GM18873 (cell line): ENCODE data around the gene MYOM1.
"Not testable (repeated sequence)": the region's sequence is repeated elsewhere in the genome, so short reads cannot be mapped to it uniquely, and the experiment has no call there.

Experiments used
- ATAC-seq: cut with Tn5 transposase; IDR thresholded peaks from one replicate; pipeline ENCODE4 v1.9.1; 2021; ENCODE audit warnings: mild to moderate bottlenecking, moderate library complexity, moderate number of reproducible peaks; ENCODE audit not compliant: unreplicated experiment, low FRiP score

Gene MYOM1

DNA sequence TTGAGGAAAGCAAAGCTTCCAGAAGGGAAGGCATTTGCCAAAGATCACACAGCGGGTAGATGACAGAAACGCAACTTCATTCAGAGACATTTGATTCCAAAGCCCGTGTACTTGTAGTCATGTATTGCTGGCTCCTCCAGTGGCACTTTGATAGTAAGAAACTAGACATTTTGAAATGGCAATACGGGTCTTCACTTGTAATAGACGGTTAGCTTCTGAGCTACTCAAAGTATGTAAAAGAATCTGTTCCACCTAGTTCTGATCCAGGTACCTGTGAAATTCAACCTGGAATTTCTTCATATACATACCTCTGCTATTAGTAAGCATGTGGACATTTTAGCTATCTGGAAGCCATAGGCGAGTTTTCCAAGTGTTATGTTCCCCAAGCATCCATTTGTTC lies 1.7 kb upstream of the MYOM1 start:
- no peak for ATAC-seq

DNA sequence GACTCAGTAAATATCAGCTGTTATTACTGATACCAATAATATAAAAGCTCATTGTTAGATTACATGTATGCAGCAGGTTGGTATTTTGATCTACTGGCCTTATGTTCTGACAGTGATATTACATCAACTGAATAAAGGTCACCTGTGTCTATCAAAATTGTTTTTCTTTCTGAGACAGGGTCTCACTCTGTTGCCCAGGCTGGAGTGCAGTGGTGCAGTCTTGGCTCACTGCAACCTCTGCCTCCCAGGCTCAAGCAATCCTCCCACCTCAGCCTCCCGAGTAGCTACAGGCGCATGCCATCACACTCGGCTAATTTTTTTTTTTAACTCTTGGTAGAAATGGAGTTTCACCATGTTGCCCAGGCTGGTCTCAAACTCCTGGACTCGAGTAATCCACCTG lies 1.1 kb upstream of the MYOM1 start:
- ATAC-seq = not testable (repeated sequence)

DNA sequence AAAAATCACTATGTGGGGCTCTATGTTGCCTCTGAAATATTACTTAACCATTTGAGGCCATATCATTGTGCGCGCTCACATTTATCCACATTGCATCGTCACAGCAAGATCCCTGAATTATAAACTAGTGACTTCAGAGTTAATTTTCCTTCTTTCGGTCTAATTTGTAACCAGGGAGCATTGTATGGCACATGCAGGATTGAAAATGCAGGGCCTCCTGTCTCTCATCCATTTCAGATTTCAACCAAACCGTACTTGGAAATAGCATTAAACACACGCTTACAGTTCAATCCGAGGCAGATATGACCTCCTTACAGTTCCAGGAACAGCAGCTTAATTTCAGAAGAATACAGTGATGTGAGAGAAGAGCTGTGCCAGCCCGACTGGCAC lies 532 bp downstream of the MYOM1 start:
- ATAC-seq = no peak

DNA sequence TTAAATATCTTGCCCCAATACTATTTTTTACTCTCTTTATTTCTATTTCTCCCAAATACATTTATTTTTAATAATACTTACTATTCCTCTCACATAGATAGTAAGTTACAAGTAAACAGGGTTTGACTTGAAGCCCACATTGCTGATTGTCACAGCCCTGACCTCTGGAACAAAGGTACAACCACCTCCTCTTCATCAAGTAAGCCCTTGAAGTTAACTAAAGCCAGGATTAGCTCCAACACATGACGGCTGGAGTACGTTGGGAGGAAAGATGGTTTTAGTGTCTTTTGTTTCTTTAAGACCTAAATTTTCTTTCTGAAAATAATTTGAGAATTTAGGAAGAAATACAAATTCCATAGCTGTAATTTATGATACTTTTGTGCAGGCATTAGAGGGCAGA lies 949 bp downstream of the MYOM1 start:
- no peak for ATAC-seq

DNA sequence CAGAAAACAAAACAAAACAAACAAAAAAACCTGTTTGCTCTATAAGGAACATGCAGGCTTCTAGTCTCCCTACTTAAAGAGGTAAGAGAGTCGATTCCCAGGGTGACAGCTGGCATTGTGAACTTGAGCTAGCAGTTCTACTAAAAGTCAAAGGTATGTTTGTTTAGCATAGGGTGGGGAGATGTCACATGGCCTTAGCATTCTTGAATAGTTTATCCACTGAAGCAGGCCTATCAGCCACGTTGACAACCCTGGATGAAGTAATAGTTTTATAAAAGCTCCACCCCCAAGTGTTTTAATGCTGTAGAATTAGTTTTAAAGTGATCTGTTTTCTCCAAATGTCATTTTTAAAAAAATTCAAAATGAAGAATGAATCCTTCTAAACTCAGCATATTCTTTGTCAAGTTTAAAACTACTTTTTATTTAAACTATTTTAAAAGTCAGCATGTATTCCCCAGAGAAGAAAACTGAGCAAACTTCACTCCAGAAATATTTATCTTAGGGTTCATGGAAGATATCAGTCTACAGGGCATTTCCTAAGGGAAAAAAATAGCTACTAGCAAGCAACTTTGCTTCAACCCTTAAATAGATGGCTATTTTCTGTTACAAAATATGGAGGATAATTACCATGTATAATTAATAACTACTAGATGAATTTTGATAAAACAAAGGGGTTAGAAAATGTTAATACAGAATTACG lies 1.7 kb downstream of the MYOM1 start:
- no peak for ATAC-seq

DNA sequence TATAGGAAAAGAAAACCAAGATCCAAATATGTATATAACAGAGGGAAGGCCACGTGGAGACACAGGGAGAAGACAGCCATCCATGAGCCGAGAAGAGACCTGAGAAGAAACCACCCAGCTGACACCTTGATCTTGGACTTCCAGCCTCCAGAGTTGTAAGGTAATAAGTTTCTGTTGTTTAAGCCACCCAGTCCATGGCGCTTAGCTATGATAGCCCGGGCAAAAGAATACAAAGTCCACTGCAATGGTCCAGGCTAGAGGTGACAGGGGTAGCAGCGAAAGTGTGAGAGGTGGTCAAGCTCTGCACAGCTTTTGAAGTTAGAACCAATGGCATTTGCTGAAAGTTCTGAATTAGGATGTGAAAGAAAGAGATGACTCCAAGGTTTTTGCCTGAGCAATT lies 2.8 kb downstream of the MYOM1 start:
- ATAC-seq = no peak

DNA sequence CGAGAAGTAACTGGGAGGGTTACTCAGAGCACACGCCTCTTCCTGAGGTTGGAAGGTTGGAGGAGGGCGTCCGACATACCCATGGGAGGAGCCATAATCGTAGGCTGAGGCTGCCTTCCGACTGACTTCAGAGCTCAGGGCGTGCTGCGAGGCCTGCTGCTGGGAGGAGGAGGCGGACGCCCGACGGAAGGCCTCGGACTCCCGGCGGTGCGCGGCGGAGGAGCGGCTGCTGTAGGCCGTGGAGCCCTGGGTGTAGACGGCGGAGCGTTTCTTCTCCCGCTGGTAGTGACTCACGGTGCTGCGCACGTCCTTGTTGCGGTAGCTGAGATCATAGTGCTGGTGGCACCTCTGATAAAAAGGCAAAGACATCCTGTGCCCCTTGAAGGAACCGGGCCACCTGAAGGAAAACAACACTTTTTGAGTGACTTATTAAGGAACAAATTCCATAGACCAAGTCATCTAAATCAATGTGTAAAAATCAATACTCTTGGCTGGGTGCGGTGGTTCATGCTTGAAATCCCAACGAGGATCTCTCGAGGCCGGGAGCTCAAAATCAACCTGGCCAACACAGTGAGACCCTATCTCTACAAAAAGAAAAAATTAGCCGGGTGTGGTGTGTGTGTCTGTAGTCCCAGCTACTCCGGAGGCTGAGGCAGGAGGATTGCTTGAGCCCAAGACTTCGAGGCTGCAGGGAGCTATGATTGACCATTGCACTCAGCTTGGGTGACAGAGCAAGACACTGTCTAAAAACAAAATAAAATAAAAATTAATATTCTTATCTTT lies 4.7 kb downstream of the MYOM1 start:
- no peak for ATAC-seq

DNA sequence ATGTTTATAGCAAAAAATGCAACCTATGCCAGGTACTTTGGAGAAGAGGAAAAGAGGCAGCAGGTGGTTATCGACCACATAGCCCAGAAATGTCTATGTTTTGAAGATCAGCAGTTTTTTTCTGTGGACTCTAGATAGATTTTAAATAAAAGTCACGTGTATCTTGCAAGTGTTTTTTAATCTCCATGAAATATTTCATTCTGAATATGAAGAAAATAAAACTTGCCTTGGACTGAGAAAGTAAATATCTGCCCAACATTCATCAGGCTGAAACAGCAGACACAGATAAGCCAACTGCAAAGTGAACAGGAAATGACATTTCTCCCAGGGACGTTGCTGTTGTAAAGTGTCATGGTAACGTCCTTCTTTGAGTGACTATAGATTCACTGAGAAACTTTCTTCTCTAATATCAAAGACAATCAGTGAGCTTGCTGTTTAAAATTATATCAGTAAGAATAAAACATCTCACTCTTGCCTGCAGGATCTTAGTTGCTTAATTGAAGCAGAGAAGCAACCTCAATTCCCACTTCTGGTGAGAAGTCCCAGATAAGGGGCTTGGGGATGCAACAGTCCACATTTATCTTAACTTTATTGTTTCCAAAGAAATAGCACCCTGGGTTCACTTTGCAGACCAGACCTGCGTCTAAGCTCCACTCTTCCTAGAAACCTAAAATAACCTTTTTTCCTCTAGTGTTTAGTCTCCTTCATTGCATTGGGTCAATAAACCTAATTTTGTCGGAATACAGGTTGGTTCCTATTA lies 6.3 kb downstream of the MYOM1 start:
- ATAC-seq = no peak

DNA sequence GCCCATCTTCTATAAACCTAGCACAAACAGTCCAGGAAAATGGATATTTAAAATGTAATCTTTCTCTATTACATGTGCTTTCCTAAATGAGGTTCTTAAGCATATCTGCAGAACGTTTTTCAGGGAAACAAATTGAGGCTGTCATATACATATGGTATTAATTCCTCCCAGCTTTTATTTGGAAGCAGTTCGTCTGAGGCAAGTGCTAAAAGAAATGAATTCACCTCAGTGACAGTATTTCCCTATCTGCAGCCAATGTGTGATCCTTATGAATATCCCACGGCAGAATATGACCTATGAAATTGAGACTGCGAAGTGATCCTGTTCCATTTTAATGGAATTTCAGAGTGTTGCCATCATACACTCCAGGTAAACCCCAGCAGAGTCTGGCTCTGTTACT lies 7.1 kb downstream of the MYOM1 start:
- ATAC-seq = no peak

DNA sequence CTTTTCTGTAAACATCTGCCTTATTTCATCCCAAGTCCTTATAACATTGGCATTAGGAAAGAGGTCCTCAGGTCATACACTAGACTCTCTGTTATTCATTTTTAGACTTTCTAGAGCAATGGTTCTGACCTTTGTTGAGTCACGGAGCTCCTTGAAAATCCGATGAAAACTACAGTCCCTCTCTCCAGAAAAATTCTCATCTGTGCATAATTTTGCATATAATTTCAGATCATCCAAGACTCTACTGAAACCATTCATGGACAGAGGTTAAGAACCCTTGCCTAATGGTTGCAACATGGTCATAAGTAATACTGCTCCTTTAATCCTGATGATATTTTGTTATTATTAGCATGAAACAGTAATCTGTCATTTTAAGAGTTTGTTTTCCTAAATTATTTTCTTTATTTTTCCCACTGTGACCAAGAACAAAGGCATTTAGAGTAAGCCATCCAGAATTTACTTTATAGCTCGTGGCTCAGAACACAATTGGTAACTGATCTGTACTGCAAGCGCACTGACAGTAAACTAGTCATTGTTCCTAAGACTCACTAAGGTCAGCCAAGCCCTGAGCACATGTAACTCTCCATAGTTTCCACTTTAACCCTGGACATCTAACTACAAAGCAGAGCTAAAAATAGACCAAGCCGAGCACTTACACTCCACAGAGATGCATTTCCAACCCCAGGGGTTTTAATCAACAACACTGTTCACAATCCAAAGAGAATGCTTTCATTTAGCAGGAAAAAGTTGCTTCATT lies 8.4 kb downstream of the MYOM1 start:
- no peak for ATAC-seq

DNA sequence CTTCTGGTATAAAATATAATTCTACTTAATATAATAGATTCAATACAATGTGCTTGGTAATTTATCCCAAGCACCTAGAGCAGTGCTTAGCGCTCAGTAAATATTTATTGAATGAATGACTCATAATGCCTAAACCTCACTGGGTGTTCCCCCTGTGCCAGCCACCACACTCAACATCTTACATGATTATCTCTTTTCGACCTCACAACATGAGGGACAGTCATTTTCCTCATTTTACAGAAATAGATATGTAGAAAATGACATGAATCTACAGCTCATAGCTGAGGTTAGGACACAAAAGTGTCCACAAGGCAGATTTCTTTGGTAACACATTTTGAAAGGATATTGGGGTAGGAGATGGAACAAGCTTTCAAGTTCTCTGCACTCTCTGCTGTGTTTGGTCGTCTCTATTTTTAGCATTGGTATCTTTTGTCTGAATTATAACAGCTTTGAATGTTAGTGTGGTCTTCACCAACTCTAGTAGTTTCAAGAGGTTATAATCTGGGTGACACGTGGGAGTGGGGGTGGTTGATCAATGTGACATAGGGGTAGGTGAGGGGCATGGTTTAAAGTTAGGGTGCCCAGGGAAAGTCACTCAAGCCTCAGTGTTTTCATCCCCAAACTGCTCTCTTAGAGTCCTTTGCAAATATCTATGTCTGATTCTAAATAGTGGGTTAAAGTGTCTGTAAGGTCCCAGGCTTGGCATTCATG lies 9.8 kb downstream of the MYOM1 start:
- peak; percentile 87 for ATAC-seq

DNA sequence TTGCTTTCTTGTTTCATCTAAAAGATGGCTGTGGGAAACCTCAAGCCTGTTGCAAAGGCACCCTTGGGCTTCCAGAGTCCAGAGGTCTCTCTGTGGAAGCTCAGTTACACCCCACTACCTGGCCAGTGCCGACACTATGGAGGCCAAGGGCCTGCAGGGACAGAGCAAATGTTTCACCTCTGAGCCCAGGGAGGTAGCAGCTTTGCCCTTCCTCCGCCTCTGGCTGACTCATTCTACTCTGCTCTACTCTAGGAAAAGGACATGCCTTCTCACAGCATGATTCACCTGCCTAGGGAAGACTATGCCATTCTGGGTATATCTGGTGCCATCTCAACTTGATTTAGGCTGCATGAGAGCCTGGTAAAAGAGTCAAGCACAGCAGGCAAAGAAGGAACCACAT lies 12.2 kb downstream of the MYOM1 start:
- ATAC-seq = no peak

DNA sequence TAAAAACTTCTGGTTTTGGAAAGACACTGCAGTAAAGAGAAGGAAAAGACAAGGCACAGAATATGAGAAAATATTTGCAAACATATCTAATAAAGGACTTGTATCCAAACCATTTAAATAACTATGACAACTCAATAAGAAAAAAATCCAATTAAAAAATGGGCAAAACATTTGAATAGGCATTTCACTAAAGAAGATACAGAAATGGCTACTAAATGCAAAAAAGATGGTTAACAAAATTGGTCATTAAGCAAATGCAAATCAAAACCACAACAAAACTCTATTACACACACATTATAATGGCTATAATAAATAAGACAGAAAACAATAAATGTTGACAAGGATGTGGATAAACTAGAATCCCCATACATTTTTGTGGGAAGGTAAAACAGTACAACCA lies 14.5 kb downstream of the MYOM1 start:
- ATAC-seq = no peak

DNA sequence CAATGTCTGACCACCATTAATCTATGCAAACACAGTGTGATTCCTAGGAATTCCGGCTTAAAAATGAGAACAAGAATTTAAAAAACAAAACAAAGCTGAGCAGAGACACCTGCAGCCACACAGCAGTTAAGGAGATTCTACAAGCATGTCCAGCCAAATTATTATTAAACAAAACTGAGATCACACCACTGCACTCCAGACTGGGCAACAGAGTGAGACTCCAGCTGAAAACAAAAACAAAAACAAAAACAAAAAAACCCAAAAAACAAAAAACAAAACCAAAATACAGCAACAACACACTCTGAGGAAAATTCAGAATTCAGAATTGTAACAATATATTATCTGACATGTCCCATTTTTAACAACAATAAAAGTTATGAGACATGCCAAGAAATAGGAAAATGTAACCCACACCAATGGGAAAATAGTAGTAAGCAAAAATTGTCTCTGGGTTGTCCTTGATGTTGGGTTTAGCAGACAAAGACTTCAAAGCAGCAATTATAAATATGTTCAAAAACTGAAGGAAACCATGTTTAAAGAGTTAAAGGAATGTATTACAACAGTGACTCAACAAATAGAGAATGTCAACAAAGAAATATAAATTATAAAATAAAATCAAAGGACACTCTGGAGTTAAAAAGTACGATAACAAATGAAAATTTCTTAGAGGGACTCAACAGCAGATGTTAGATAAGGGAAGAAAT lies 19.7 kb downstream of the MYOM1 start:
- no peak for ATAC-seq

DNA sequence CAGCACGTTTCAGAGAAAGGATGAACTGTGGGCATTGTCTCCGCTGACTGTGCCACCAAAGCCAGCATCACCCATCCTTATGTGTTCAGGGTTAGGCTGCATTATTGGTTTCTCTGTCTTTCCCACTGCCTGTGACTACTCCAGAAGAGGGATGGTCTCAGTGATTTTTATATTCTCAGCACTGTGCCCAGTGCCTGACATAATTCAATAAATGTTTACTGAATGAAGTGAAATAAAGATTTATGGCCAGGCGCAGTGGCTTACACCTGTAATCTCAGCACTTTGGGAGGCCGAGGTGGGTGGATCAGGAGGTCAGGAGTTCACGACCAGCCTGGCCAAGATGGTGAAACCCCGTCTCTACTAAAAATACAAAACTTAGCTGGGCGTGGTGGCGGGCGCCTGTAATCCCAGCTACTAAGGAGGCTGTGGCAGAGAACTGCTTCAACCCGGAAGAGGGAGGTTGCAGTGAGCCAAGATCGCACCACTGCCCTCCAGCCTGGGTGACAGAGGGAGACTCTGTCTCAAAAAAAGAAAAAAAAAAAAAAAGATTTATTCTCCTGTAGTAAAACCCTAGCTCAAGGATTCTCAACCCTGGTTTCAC lies 21.4 kb downstream of the MYOM1 start:
- ATAC-seq = not testable (repeated sequence)

DNA sequence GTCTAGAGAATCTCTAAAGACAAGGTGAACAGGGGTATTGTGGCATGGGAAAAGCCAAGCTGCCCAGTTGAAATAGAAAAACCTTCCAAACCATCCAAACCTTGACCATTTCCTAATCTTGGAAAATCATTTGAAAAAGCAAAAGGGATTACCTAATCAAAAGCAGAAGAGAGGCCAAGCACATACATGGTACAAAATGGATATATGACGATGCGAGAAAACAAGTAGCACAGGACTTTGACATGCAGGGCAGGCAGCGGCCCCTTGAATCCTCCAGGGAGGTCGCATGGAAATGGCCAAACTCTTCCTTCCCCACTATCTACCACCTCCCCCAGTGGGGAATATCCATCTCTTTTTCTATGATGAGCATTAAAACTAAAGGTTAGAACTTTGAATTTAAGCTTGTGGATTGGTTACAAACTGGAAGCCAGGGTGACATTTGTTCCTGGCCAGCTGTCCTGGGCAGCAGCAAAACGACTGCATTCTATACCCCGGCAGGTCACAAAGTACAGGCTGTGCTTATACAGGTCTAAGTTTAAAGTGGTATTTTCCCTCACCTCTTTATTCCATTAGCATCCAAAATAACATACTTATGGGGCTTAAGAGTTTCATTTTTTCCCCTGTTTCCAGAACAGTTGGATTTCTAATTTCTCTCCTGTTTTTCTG lies 24.7 kb downstream of the MYOM1 start:
- no peak for ATAC-seq

DNA sequence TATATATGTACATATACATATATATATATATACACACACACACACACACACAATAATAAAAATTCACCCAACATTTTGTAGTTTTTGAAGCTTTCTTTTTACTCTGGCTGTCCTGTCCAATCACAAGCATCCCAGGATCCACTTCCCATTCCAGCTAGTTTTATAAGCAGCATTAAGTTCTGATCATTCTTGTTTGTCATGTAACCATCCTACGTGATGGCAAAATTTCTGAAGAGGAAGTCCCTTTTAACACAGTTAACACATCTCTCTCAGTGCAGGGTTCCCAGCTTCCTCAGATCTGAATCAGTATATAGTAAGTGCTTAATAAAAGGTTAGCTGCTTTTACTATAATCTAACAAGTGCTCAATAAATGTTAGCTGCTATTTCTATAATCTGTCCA lies 26.4 kb downstream of the MYOM1 start:
- ATAC-seq = no peak

DNA sequence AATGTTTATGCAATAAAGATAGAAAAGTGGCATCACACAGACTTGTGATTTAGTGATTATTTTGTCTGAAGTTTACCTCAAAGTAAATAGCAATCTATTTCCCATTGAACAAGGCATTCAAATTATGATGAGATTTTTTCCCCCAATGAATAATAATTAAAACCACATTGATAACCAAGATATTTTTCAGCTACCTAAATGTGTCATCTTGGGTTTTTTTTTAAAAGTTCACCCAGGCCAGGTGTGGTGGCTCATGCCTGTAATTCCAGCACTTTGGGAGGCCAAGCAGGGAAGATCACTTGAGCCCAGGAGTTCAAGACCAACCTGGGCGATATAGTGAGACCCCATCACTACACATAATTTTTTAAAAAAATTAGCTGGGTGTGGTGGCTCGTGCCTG lies 27.0 kb downstream of the MYOM1 start:
- no peak for ATAC-seq

DNA sequence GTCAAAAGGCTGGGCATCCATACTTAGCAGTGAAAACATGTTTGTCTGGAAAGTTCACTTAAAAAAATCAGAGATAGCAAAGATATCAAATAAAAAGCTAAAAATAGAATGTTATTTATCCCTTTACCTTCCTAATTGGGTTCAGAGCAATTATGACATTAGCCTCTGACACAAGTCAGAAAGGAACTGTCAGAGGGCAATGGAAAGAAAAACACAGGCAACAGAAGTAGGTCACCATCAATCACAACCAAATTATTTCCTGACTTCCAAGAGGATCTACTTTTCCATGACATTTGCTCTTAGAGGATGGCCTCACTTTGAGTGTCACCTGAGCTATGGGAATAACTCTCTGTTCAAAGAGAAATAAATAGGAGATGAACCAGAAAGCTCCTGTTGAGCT lies 27.5 kb downstream of the MYOM1 start:
- no peak for ATAC-seq
